Naive thymus-derived CD4-positive, alpha-beta T cell (primary cell): ENCODE data around the gene FOXN3. TPM values are rescaled to one million over a fixed set of nuclear protein-coding genes. Genes with fewer than 3 reads are reported as not detected.

Experiments
- ATAC-seq: fragments of 150-1000 bp; cut with Tn5 transposase; 2 replicates; pipeline ENCODE4 v1.10.0; 2021; ENCODE audit warnings: mild to moderate bottlenecking, moderate library complexity
- CTCF ChIA-PET: fragments of 350-600 bp; sonication (Branson Sonifier 250); formaldehyde crosslinking; loops from one replicate; lab custom pipeline; 2021; ENCODE audit warnings: antibody characterized with exemption; lab: Charles Lee
- POLR2A ChIA-PET: fragments of 350-600 bp; sonication (Branson Sonifier 250); formaldehyde crosslinking; loops from one replicate; lab custom pipeline; 2021; ENCODE audit warnings: antibody characterized with exemption, inconsistent platforms; lab: Charles Lee
- DNase-seq, 9 donors: peaks; one replicate each; pipeline versions ENCODE4 v3.0.0 to v3.0.0-alpha.2; 2020 to 2022; ENCODE audit warnings: mixed read lengths in 1 of 9
- H3K27ac ChIP-seq: one replicate; pipeline ENCODE4 v1.7.0; 2013; ENCODE audit warnings: mild to moderate bottlenecking, low read depth, low read length, moderate library complexity
- H3K27me3 ChIP-seq, 2 donors: one replicate each; pipeline ENCODE4 v1.7.0; 2013; ENCODE audit warnings: low read length in 2 of 2, mild to moderate bottlenecking in 2 of 2, moderate library complexity in 2 of 2; ENCODE audit not compliant: control insufficient read depth in 2 of 2, insufficient read depth in 2 of 2
- H3K36me3 ChIP-seq, 3 experiments: 1 replicate in 2 of 3; 2 replicates in 1 of 3; pipeline ENCODE4 v1.7.0; 2013; ENCODE audit warnings: low read length in 3 of 3, mild to moderate bottlenecking in 3 of 3, moderate library complexity in 1 of 3; ENCODE audit not compliant: insufficient read depth in 3 of 3, control insufficient read depth in 2 of 3
- H3K4me1 ChIP-seq, 2 donors: one replicate each; pipeline ENCODE4 v1.7.0; 2013; ENCODE audit warnings: low read length in 2 of 2, mild to moderate bottlenecking in 2 of 2, moderate library complexity in 1 of 2; ENCODE audit not compliant: control insufficient read depth in 2 of 2, insufficient read depth in 2 of 2
- H3K4me3 ChIP-seq: 2 replicates; pipeline ENCODE4 v1.7.0; 2013; ENCODE audit warnings: mild to moderate bottlenecking, low read length
- H3K9me3 ChIP-seq, 3 experiments: 1 replicate in 2 of 3; 2 replicates in 1 of 3; pipeline ENCODE4 v1.7.0; 2013; ENCODE audit warnings: low read length in 3 of 3; ENCODE audit not compliant: control insufficient read depth in 2 of 3
- H3K27ac Mint-ChIP-seq, 9 donors: one replicate each; pipeline ENCODE4 v1.8.0; 2020 to 2022; ENCODE audit warnings: mixed read lengths in 9 of 9, mild to moderate bottlenecking in 8 of 9, moderate library complexity in 5 of 9, inconsistent platforms in 2 of 9
- H3K27me3 Mint-ChIP-seq, 5 donors: one replicate each; pipeline ENCODE4 v1.8.0; 2021 to 2022; ENCODE audit warnings: mixed read lengths in 5 of 5, mild to moderate bottlenecking in 1 of 5
- H3K36me3 Mint-ChIP-seq, 5 donors: one replicate each; pipeline ENCODE4 v1.8.0; 2020 to 2022; ENCODE audit warnings: mixed read lengths in 5 of 5, mild to moderate bottlenecking in 3 of 5, inconsistent platforms in 1 of 5
- H3K4me1 Mint-ChIP-seq, 7 donors: one replicate each; pipeline ENCODE4 v1.8.0; 2020 to 2022; ENCODE audit warnings: mixed read lengths in 7 of 7, mild to moderate bottlenecking in 3 of 7, inconsistent platforms in 1 of 7
- H3K4me3 Mint-ChIP-seq, 10 donors: one replicate each; pipeline ENCODE4 v1.8.0; 2020 to 2022; ENCODE audit warnings: mild to moderate bottlenecking in 10 of 10, mixed read lengths in 10 of 10, moderate library complexity in 6 of 10, inconsistent platforms in 2 of 10
- H3K9me3 Mint-ChIP-seq, 11 donors: one replicate each; pipeline ENCODE4 v1.8.0; 2020 to 2022; ENCODE audit warnings: mixed read lengths in 11 of 11, mild to moderate bottlenecking in 4 of 11, inconsistent platforms in 1 of 11, moderate library complexity in 1 of 11
- intact Hi-C, 2 donors: fragments of 100-400 bp; cut with micrococcal nuclease; formaldehyde crosslinking; loops; one replicate each; pipeline ENCODE4 v1.15.1; 2023
- polyA plus RNA-seq, 2 donors: library from polyadenylated mRNA; unstranded; fragments of 300-500 nt; fragmentation: Illumina TruSeq; gene quantifications; one replicate each; pipeline ENCODE4 v1.2.3, GENCODE V29; 2021
- total RNA-seq, 6 experiments: library from RNA in 5 of 6; stranded (reverse) in 5 of 6; gene quantifications; 1 replicate in 5 of 6; 2 replicates in 1 of 6; pipeline ENCODE4 v1.2.3 and lab custom pipeline; 2021 to 2026

FOXN3 gene
- total and polyA plus RNA-seq, 7 experiments from 2014 or later, result 103 to 192 (median 149) TPM

- H3K36me3 ChIP-seq, result peaks cover 0 to 45% (median 7%) of the 10 kb centered on the region in 3 experiments
- no peak for DNase-seq
- H3K4me1 ChIP-seq, result peaks cover 0 to 4% of the 10 kb centered on the region in 2 donors
- H3K9me3 ChIP-seq, result no peaks in the 10 kb centered on the region
- H3K27me3 ChIP-seq, result no peaks in the 10 kb centered on the region
- Mint-ChIP-seq H3K36me3 (peaks cover 7 to 47% (median 20%) of the 10 kb centered on the region in 5 donors), H3K27me3 (no peaks in the 10 kb centered on the region), H3K9me3 (peaks cover 0 to 2% (median 0%) of the 10 kb centered on the region in 11 donors), H3K4me3 (no peak overlapping the region), H3K27ac (peak overlapping the region in 4 of 9 donors; percentile 7 to 66 (median 36)), H3K4me1 (peaks cover 5 to 46% (median 30%) of the 10 kb centered on the region in 7 donors)
- H3K27ac ChIP-seq, result no peak overlapping the region
- intact Hi-C loops, result no loop called here
- ATAC-seq, result no peak
- POLR2A ChIA-PET, result no interaction called here
- H3K4me3 ChIP-seq, result no peak overlapping the region
- CTCF ChIA-PET, result interaction anchor here (1.1 kb wide), 1 partner anchor 588 kb away, joined by 4 read pairs; no protein-coding TSS in a partner anchor
Observed at GRCh38 chr14:89179891-89180404, 237.1 kb downstream of the FOXN3 start.

- POLR2A ChIA-PET, result no interaction called here
- no peak overlapping the region for H3K4me3 ChIP-seq
- peaks cover 0 to 4% of the 10 kb centered on the region in 2 donors for H3K4me1 ChIP-seq
- CTCF ChIA-PET, result interaction anchor here (1.1 kb wide), 1 partner anchor 588 kb away, joined by 4 read pairs; no protein-coding TSS in a partner anchor
- Mint-ChIP-seq H3K4me1 (peaks cover 5 to 44% (median 29%) of the 10 kb centered on the region in 7 donors), H3K27me3 (no peaks in the 10 kb centered on the region), H3K9me3 (peaks cover 0 to 11% (median 3%) of the 10 kb centered on the region in 11 donors), H3K27ac (peak overlapping the region in 6 of 9 donors; percentile 10 to 66 (median 26)), H3K4me3 (no peak overlapping the region), H3K36me3 (peaks cover 13 to 54% (median 29%) of the 10 kb centered on the region in 5 donors)
- ATAC-seq (no peak), DNase-seq (no peak)
- no peaks in the 10 kb centered on the region for H3K27me3 ChIP-seq
- no peaks in the 10 kb centered on the region for H3K9me3 ChIP-seq
- no peak overlapping the region for H3K27ac ChIP-seq
- intact Hi-C loops, result loop anchor here in 1 of 2 donors (1.0 kb wide), 1 partner anchor 440 kb away; no protein-coding TSS in a partner anchor
- peaks cover 0 to 47% (median 7%) of the 10 kb centered on the region in 3 experiments for H3K36me3 ChIP-seq
Observed at GRCh38 chr14:89178800-89179535, 238.1 kb downstream of the FOXN3 start.

GRCh38 chr14:89178376-89178775 lies 238.7 kb downstream of the FOXN3 start:
- Histone ChIP-seq H3K27ac (no peak overlapping the region), H3K9me3 (no peaks in the 10 kb centered on the region), H3K36me3 (peaks cover 0 to 43% (median 7%) of the 10 kb centered on the region in 3 experiments), H3K4me3 (no peak overlapping the region), H3K4me1 (peaks cover 0 to 4% of the 10 kb centered on the region in 2 donors), H3K27me3 (no peaks in the 10 kb centered on the region)
- intact Hi-C loops, result loop anchor here in 1 of 2 donors (1.0 kb wide), 1 partner anchor 441 kb away; no protein-coding TSS in a partner anchor
- ATAC-seq (no peak), DNase-seq (no peak)
- H3K27ac Mint-ChIP-seq, result peak overlapping the region in 6 of 9 donors; percentile 14 to 66 (median 56)
- H3K4me1 Mint-ChIP-seq, result peaks cover 5 to 44% (median 28%) of the 10 kb centered on the region in 7 donors
- peaks cover 0 to 13% (median 3%) of the 10 kb centered on the region in 11 donors for H3K9me3 Mint-ChIP-seq
- no peak overlapping the region for H3K4me3 Mint-ChIP-seq
- ChIA-PET POLR2A (no interaction called here), CTCF (interaction anchor here (0.9 to 2.6 kb wide), 5 partner anchors 12 to 737 kb away, joined by 3 to 8 read pairs (median 3); no protein-coding TSS in a partner anchor)
- H3K27me3 Mint-ChIP-seq, result no peaks in the 10 kb centered on the region
- H3K36me3 Mint-ChIP-seq, result peaks cover 14 to 57% (median 30%) of the 10 kb centered on the region in 5 donors

- Histone ChIP-seq H3K4me3 (no peak overlapping the region), H3K27me3 (no peaks in the 10 kb centered on the region), H3K27ac (no peak overlapping the region), H3K36me3 (peaks cover 0 to 49% (median 7%) of the 10 kb centered on the region in 3 experiments), H3K4me1 (peaks cover 0 to 4% of the 10 kb centered on the region in 2 donors), H3K9me3 (peaks cover 0 to 4% (median 0%) of the 10 kb centered on the region in 3 experiments)
- Mint-ChIP-seq H3K4me1 (peaks cover 5 to 30% (median 19%) of the 10 kb centered on the region in 7 donors), H3K36me3 (peaks cover 21 to 66% (median 37%) of the 10 kb centered on the region in 5 donors), H3K27ac (peak overlapping the region in 1 of 9 donors; percentile 59), H3K27me3 (no peaks in the 10 kb centered on the region), H3K9me3 (peaks cover 0 to 28% (median 5%) of the 10 kb centered on the region in 11 donors), H3K4me3 (no peak overlapping the region)
- ATAC-seq (no peak), DNase-seq (no peak)
- intact Hi-C loops, result loop anchor here in 1 of 2 donors (2.0 kb wide), 1 partner anchor 545 kb away; no protein-coding TSS in a partner anchor
- POLR2A ChIA-PET, result no interaction called here
- CTCF ChIA-PET, result interaction anchor here (0.6 to 2.6 kb wide), 6 partner anchors 9 to 591 kb away, joined by 3 to 8 read pairs (median 4); no protein-coding TSS in a partner anchor
Observed at GRCh38 chr14:89175881-89176799, 240.9 kb downstream of the FOXN3 start.

GRCh38 chr14:89171628-89172027 lies 245.4 kb downstream of the FOXN3 start:
- Mint-ChIP-seq H3K4me3 (no peak overlapping the region), H3K27me3 (no peaks in the 10 kb centered on the region), H3K9me3 (peaks cover 0 to 57% (median 11%) of the 10 kb centered on the region in 11 donors), H3K27ac (no peak overlapping the region), H3K4me1 (peaks cover 0 to 21% (median 17%) of the 10 kb centered on the region in 7 donors), H3K36me3 (peaks cover 22 to 84% (median 58%) of the 10 kb centered on the region in 5 donors)
- ChIA-PET CTCF (no interaction called here), POLR2A (no interaction called here)
- H3K36me3 ChIP-seq, result peaks cover 0 to 32% (median 13%) of the 10 kb centered on the region in 3 experiments
- no peaks in the 10 kb centered on the region for H3K27me3 ChIP-seq
- DNase-seq (no peak), ATAC-seq (no peak)
- no peak overlapping the region for H3K4me3 ChIP-seq
- intact Hi-C loops, result no loop called here
- no peaks in the 10 kb centered on the region for H3K4me1 ChIP-seq
- H3K27ac ChIP-seq, result no peak overlapping the region
- H3K9me3 ChIP-seq, result peaks cover 0 to 4% (median 0%) of the 10 kb centered on the region in 3 experiments

GRCh38 chr14:89171168-89171567 lies 245.9 kb downstream of the FOXN3 start:
- peaks cover under 1 to 25% (median 17%) of the 10 kb centered on the region in 7 donors for H3K4me1 Mint-ChIP-seq
- peaks cover 0 to 57% (median 11%) of the 10 kb centered on the region in 11 donors for H3K9me3 Mint-ChIP-seq
- no peaks in the 10 kb centered on the region for H3K27me3 ChIP-seq
- no peak overlapping the region for H3K27ac ChIP-seq
- H3K4me1 ChIP-seq, result no peaks in the 10 kb centered on the region
- POLR2A ChIA-PET, result no interaction called here
- peaks cover 22 to 79% (median 54%) of the 10 kb centered on the region in 5 donors for H3K36me3 Mint-ChIP-seq
- peaks cover 0 to 28% (median 13%) of the 10 kb centered on the region in 3 experiments for H3K36me3 ChIP-seq
- H3K4me3 Mint-ChIP-seq, result no peak overlapping the region
- ATAC-seq (no peak), DNase-seq (no peak)
- peaks cover 0 to 4% (median 0%) of the 10 kb centered on the region in 3 experiments for H3K9me3 ChIP-seq
- H3K27ac Mint-ChIP-seq, result no peak overlapping the region
- intact Hi-C loops, result no loop called here
- H3K27me3 Mint-ChIP-seq, result no peaks in the 10 kb centered on the region
- H3K4me3 ChIP-seq, result no peak overlapping the region
- CTCF ChIA-PET, result no interaction called here
